ENCODE results near the gene MSL1. TPM values are rescaled to one million over a fixed set of nuclear protein-coding genes. Genes with fewer than 3 reads are reported as not detected.
"Not testable (repeated sequence)": the region's sequence is repeated elsewhere in the genome, so short reads cannot be mapped to it uniquely, and the experiment has no call there.

MSL1 gene
- total RNA-seq, 1 experiment from 2014 or later, result 49.4 TPM

GRCh38 chr17:40122136-40122998, 596 bp downstream of the MSL1 start:
- H3K4me3 ChIP-seq, result peak overlapping the region; percentile 97
- H3K27me3 ChIP-seq (replicated peaks), result no peaks in the 10 kb centered on the region
- peak; percentile 35 to 56 for DNase-seq (ENCODE audit: low read depth in 1 of 2, low spot score in 2 of 2)
- peaks cover 8% of the 10 kb centered on the region for H3K4me1 ChIP-seq (replicated peaks)
- H3K36me3 ChIP-seq, result peaks cover 46% of the 10 kb centered on the region
- no peaks in the 10 kb centered on the region for H3K9me3 ChIP-seq (replicated peaks)
- H3K27ac ChIP-seq, result peak overlapping the region; percentile 86

- peak overlapping the region; percentile 86 for H3K27ac ChIP-seq
- DNase-seq (ENCODE audit: low read depth in 1 of 2, low spot score in 2 of 2), result peak; percentile 55 to 57
Measured at GRCh38 chr17:40122999-40123810, 1.4 kb downstream of the MSL1 start.

GRCh38 chr17:40123811-40124114, 2.0 kb downstream of the MSL1 start:
- H3K4me1 ChIP-seq (replicated peaks), result peaks cover 8% of the 10 kb centered on the region
- no peak overlapping the region for H3K27ac ChIP-seq
- H3K36me3 ChIP-seq, result peaks cover 58% of the 10 kb centered on the region
- no peak for DNase-seq (ENCODE audit: low read depth in 1 of 2, low spot score in 2 of 2)
- H3K27me3 ChIP-seq (replicated peaks), result no peaks in the 10 kb centered on the region
- H3K4me3 ChIP-seq, result peak overlapping the region; percentile 97
- no peaks in the 10 kb centered on the region for H3K9me3 ChIP-seq (replicated peaks)

More at GRCh38 chr17:40122999-40123810, 1.4 kb downstream of the MSL1 start:
- peak overlapping the region; percentile 97 for H3K4me3 ChIP-seq
- H3K27me3 ChIP-seq (replicated peaks), result no peaks in the 10 kb centered on the region
- H3K4me1 ChIP-seq (replicated peaks), result peaks cover 8% of the 10 kb centered on the region
- no peaks in the 10 kb centered on the region for H3K9me3 ChIP-seq (replicated peaks)
- peaks cover 54% of the 10 kb centered on the region for H3K36me3 ChIP-seq

- peak overlapping the region; percentile 97 for H3K4me3 ChIP-seq
- peaks cover 66% of the 10 kb centered on the region for H3K36me3 ChIP-seq
- peaks cover 8% of the 10 kb centered on the region for H3K4me1 ChIP-seq (replicated peaks)
- no peaks in the 10 kb centered on the region for H3K27me3 ChIP-seq (replicated peaks)
- peak in 1 of 2 experiments; percentile 44 for DNase-seq (ENCODE audit: low read depth in 1 of 2, low spot score in 2 of 2)
- H3K9me3 ChIP-seq (replicated peaks), result no peaks in the 10 kb centered on the region
- H3K27ac ChIP-seq, result no peak overlapping the region
Measured at GRCh38 chr17:40124279-40125141, 2.7 kb downstream of the MSL1 start.

- H3K4me1 ChIP-seq (replicated peaks), result peaks cover 14% of the 10 kb centered on the region
- H3K27me3 ChIP-seq (replicated peaks), result no peaks in the 10 kb centered on the region
- H3K4me3 ChIP-seq, result no peak overlapping the region
- no peak for DNase-seq (ENCODE audit: low read depth in 1 of 2, low spot score in 2 of 2)
- H3K9me3 ChIP-seq (replicated peaks), result no peaks in the 10 kb centered on the region
- no peak overlapping the region for H3K27ac ChIP-seq
- peaks cover 94% of the 10 kb centered on the region for H3K36me3 ChIP-seq
Measured at GRCh38 chr17:40129498-40129897, 7.7 kb downstream of the MSL1 start.

GRCh38 chr17:40130352-40131042, 8.7 kb downstream of the MSL1 start:
- Histone ChIP-seq H3K36me3 (peaks cover 98% of the 10 kb centered on the region), H3K9me3 (replicated peaks) (no peaks in the 10 kb centered on the region), H3K4me3 (no peak overlapping the region), H3K27ac (no peak overlapping the region), H3K4me1 (replicated peaks) (peaks cover 14% of the 10 kb centered on the region), H3K27me3 (replicated peaks) (no peaks in the 10 kb centered on the region)
- no peak for DNase-seq (ENCODE audit: low read depth in 1 of 2, low spot score in 2 of 2)

- H3K27me3 ChIP-seq (replicated peaks), result no peaks in the 10 kb centered on the region
- H3K4me1 ChIP-seq (replicated peaks), result peaks cover 17% of the 10 kb centered on the region
- DNase-seq (ENCODE audit: low read depth in 1 of 2, low spot score in 2 of 2), result no peak
- no peaks in the 10 kb centered on the region for H3K9me3 ChIP-seq (replicated peaks)
- no peak overlapping the region for H3K27ac ChIP-seq
- peaks cover 92% of the 10 kb centered on the region for H3K36me3 ChIP-seq
- no peak overlapping the region for H3K4me3 ChIP-seq
Measured at GRCh38 chr17:40134184-40134583, 12.4 kb downstream of the MSL1 start.

GRCh38 chr17:40135817-40136216, 14.0 kb downstream of the MSL1 start:
- H3K36me3 ChIP-seq, result peaks cover 83% of the 10 kb centered on the region
- H3K4me3 ChIP-seq, result no peak overlapping the region
- no peak overlapping the region for H3K27ac ChIP-seq
- no peaks in the 10 kb centered on the region for H3K27me3 ChIP-seq (replicated peaks)
- H3K9me3 ChIP-seq (replicated peaks), result no peaks in the 10 kb centered on the region
- no peak for DNase-seq (ENCODE audit: low read depth in 1 of 2, low spot score in 2 of 2)
- peaks cover 24% of the 10 kb centered on the region for H3K4me1 ChIP-seq (replicated peaks)

GRCh38 chr17:40139566-40140058, 17.8 kb downstream of the MSL1 start:
- Histone ChIP-seq H3K36me3 (peaks cover 68% of the 10 kb centered on the region), H3K4me3 (peak overlapping the region; percentile 84), H3K4me1 (replicated peaks) (peaks cover 18% of the 10 kb centered on the region), H3K27me3 (replicated peaks) (no peaks in the 10 kb centered on the region), H3K27ac (peak overlapping the region; percentile 68), H3K9me3 (replicated peaks) (no peaks in the 10 kb centered on the region)
- no peak for DNase-seq (ENCODE audit: low read depth in 1 of 2, low spot score in 2 of 2)

- Histone ChIP-seq H3K4me1 (replicated peaks) (peaks cover 18% of the 10 kb centered on the region), H3K36me3 (peaks cover 63% of the 10 kb centered on the region)
- not testable (repeated sequence) for H3K27me3 ChIP-seq (replicated peaks); H3K27ac ChIP-seq; DNase-seq (ENCODE audit: low read depth in 1 of 2, low spot score in 2 of 2); H3K4me3 ChIP-seq; H3K9me3 ChIP-seq (replicated peaks)
Measured at GRCh38 chr17:40143166-40143565, 21.4 kb downstream of the MSL1 start.

GRCh38 chr17:40145476-40145875, 23.7 kb downstream of the MSL1 start:
- no peak for DNase-seq (ENCODE audit: low read depth in 1 of 2, low spot score in 2 of 2)
- peaks cover 74% of the 10 kb centered on the region for H3K36me3 ChIP-seq
- H3K4me3 ChIP-seq, result no peak overlapping the region
- no peaks in the 10 kb centered on the region for H3K9me3 ChIP-seq (replicated peaks)
- H3K4me1 ChIP-seq (replicated peaks), result peaks cover 8% of the 10 kb centered on the region
- H3K27me3 ChIP-seq (replicated peaks), result no peaks in the 10 kb centered on the region
- H3K27ac ChIP-seq, result no peak overlapping the region

GRCh38 chr17:40148527-40148926, 26.8 kb downstream of the MSL1 start:
- H3K36me3 ChIP-seq, result peaks cover 75% of the 10 kb centered on the region
- DNase-seq (ENCODE audit: low read depth in 1 of 2, low spot score in 2 of 2), result no peak
- no peak overlapping the region for H3K27ac ChIP-seq

GRCh38 chr17:40150276-40150675, 28.5 kb downstream of the MSL1 start:
- H3K36me3 ChIP-seq, result peaks cover 86% of the 10 kb centered on the region
- no peak overlapping the region for H3K27ac ChIP-seq
- no peaks in the 10 kb centered on the region for H3K4me1 ChIP-seq (replicated peaks)
- H3K4me3 ChIP-seq, result no peak overlapping the region
- DNase-seq (ENCODE audit: low read depth in 1 of 2, low spot score in 2 of 2), result no peak
- no peaks in the 10 kb centered on the region for H3K27me3 ChIP-seq (replicated peaks)
- H3K9me3 ChIP-seq (replicated peaks), result no peaks in the 10 kb centered on the region

More at GRCh38 chr17:40148527-40148926, 26.8 kb downstream of the MSL1 start:
- Histone ChIP-seq H3K9me3 (replicated peaks) (no peaks in the 10 kb centered on the region), H3K4me1 (replicated peaks) (no peaks in the 10 kb centered on the region), H3K4me3 (no peak overlapping the region), H3K27me3 (replicated peaks) (no peaks in the 10 kb centered on the region)
